Left lung (tissue), 10 donors: Measurements from ENCODE around the gene HTRA2. TPM values are rescaled to one million over a fixed set of nuclear protein-coding genes. Genes with fewer than 3 reads are reported as not detected.
A peak's percentile ranks its signal among the peaks of the same experiment; 100 is the strongest.
"Not testable (repeated sequence)": the region's sequence is repeated elsewhere in the genome, so short reads cannot be mapped to it uniquely, and the experiment has no call there.

Experiments used
- ATAC-seq: fragments of 200-7000 bp; cut with Tn5 transposase; one replicate; pipeline ENCODE4 v1.9.1; 2020; ENCODE audit warnings: moderate library complexity
- DNase-seq, 4 donors: peaks; one replicate each; pipeline ENCODE4 v3.0.0-alpha.2; 2013 to 2020
- H3K27ac ChIP-seq, 2 donors: fragments of 200-600 bp; sonication (generic) in 1 of 2; one replicate each; pipeline versions ENCODE4 v1.5.0 to v1.8.0; 2020 to 2021
- H3K27me3 ChIP-seq, 2 donors: fragments of 200-600 bp; sonication (generic) in 1 of 2; one replicate each; pipeline versions ENCODE4 v1.5.0 to v1.8.0; 2020 to 2021
- H3K36me3 ChIP-seq, 2 donors: fragments of 200-600 bp; sonication (generic) in 1 of 2; one replicate each; pipeline versions ENCODE4 v1.5.0 to v1.8.0; 2020 to 2021
- H3K4me1 ChIP-seq, 2 donors: fragments of 200-600 bp; one replicate each; pipeline ENCODE4 v1.8.0; 2021
- H3K4me3 ChIP-seq, 2 donors: fragments of 200-600 bp; sonication (generic) in 1 of 2; one replicate each; pipeline versions ENCODE4 v1.5.0 to v1.8.0; 2020 to 2021; ENCODE audit warnings: mild to moderate bottlenecking in 1 of 2
- H3K9me3 ChIP-seq, 2 donors: fragments of 200-600 bp; sonication (generic) in 1 of 2; one replicate each; pipeline versions ENCODE4 v1.5.0 to v1.8.0; 2020 to 2021
- CTCF ChIP-seq, 2 donors: fragments of 200-600 bp; sonication (generic) in 1 of 2; IDR thresholded peaks; one replicate each; pipeline versions ENCODE4 v1.5.0 to v1.8.0; 2021; ENCODE audit warnings: antibody characterized with exemption in 2 of 2
- intact Hi-C, 2 donors: fragments of 100-400 bp; cut with DNase I; formaldehyde crosslinking; loops; one replicate each; pipeline versions ENCODE4 v1.11.2 to v1.14.2; 2022
- polyA plus RNA-seq, 6 donors: library from polyadenylated mRNA; unstranded; fragments of 120-200 nt; gene quantifications; one replicate each; pipeline ENCODE4 v1.2.1, GENCODE V29; 2013; ENCODE audit not compliant: insufficient read length in 6 of 6
- total RNA-seq, 2 donors: library from RNA; stranded (reverse); fragmentation: NEBNext Ultra II Directional; extraction: Animal tissue kit (Norgen Biotek cat#: 25700); gene quantifications; one replicate each; pipeline ENCODE4 v1.2.1, GENCODE V29; 2021
- donor health status: DM: no; HTN: yes; CAD: no.
- donor health status: DM: no; HTN: no; CAD: no.

Gene HTRA2
- total and polyA plus RNA-seq, 8 donors = 29.4 to 36.6 (median 33.9) TPM

- no peak for TF ChIP-seq CTCF (IDR thresholded peaks at IDR 0.05)
- H3K27ac ChIP-seq = peak overlapping the region in 1 of 2 donors; percentile 57
- no peak for DNase-seq
- peaks cover 7 to 41% of the 10 kb centered on the region in 2 donors for H3K4me1 ChIP-seq
- intact Hi-C loops = no loop called here
- H3K9me3 ChIP-seq = no peaks in the 10 kb centered on the region
- H3K27me3 ChIP-seq = peaks cover 0 to 7% of the 10 kb centered on the region in 2 donors
- peaks cover 0 to 11% of the 10 kb centered on the region in 2 donors for H3K36me3 ChIP-seq
- no peak for ATAC-seq
- no peak overlapping the region for H3K4me3 ChIP-seq
Measured at GRCh38 chr2:74558284-74559230, 28.8 kb downstream of the HTRA2 start.

GRCh38 chr2:74559912-74560311 is 30.2 kb downstream of the HTRA2 start:
- H3K36me3 ChIP-seq = peaks cover 0 to 11% of the 10 kb centered on the region in 2 donors
- no peaks in the 10 kb centered on the region for H3K9me3 ChIP-seq
- H3K4me3 ChIP-seq = no peak overlapping the region
- no peak for TF ChIP-seq CTCF (IDR thresholded peaks at IDR 0.05)
- H3K4me1 ChIP-seq = peaks cover 6 to 38% of the 10 kb centered on the region in 2 donors
- no peak for ATAC-seq
- peaks cover 0 to 7% of the 10 kb centered on the region in 2 donors for H3K27me3 ChIP-seq
- DNase-seq = no peak
- H3K27ac ChIP-seq = no peak overlapping the region
- intact Hi-C loops = no loop called here

GRCh38 chr2:74560591-74560990 is 30.9 kb downstream of the HTRA2 start:
- no peak for TF ChIP-seq CTCF (IDR thresholded peaks at IDR 0.05)
- intact Hi-C loops = no loop called here
- Histone ChIP-seq H3K27ac (no peak overlapping the region), H3K4me3 (no peak overlapping the region), H3K36me3 (peaks cover 0 to 11% of the 10 kb centered on the region in 2 donors), H3K4me1 (peaks cover 0 to 31% of the 10 kb centered on the region in 2 donors), H3K9me3 (no peaks in the 10 kb centered on the region), H3K27me3 (peaks cover 0 to 7% of the 10 kb centered on the region in 2 donors)
- ATAC-seq (no peak), DNase-seq (no peak)

GRCh38 chr2:74561022-74561421 is 31.3 kb downstream of the HTRA2 start:
- intact Hi-C loops, H3K9me3 ChIP-seq, H3K27me3 ChIP-seq, DNase-seq, H3K27ac ChIP-seq, ATAC-seq, H3K4me3 ChIP-seq: not testable (repeated sequence)
- Histone ChIP-seq H3K36me3 (peaks cover 0 to 11% of the 10 kb centered on the region in 2 donors), H3K4me1 (peaks cover 0 to 27% of the 10 kb centered on the region in 2 donors)

GRCh38 chr2:74562126-74562775 is 32.5 kb downstream of the HTRA2 start:
- no peaks in the 10 kb centered on the region for H3K9me3 ChIP-seq
- H3K27ac ChIP-seq = no peak overlapping the region
- H3K4me1 ChIP-seq = peaks cover 0 to 27% of the 10 kb centered on the region in 2 donors
- ATAC-seq (no peak), DNase-seq (no peak)
- no peak overlapping the region for H3K4me3 ChIP-seq
- H3K36me3 ChIP-seq = no peaks in the 10 kb centered on the region
- peaks cover 0 to 7% of the 10 kb centered on the region in 2 donors for H3K27me3 ChIP-seq
- intact Hi-C loops = no loop called here
- TF ChIP-seq CTCF (IDR thresholded peaks at IDR 0.05) = no peak
